IPS-15b (cell line): ENCODE results near the gene ZFP90.

ENCODE experiments used
- H3K27me3 ChIP-seq: one replicate; pipeline ENCODE4 v1.6.1; 2013; ENCODE audit warnings: low read length; ENCODE audit not compliant: control insufficient read depth, insufficient read depth
- H3K36me3 ChIP-seq: one replicate; pipeline ENCODE4 v1.6.1; 2013; ENCODE audit warnings: low read length; ENCODE audit not compliant: control insufficient read depth, insufficient read depth
- H3K4me1 ChIP-seq: one replicate; pipeline ENCODE4 v1.6.1; 2013; ENCODE audit warnings: mild to moderate bottlenecking, low read length; ENCODE audit not compliant: control insufficient read depth, insufficient read depth
- H3K4me3 ChIP-seq: one replicate; pipeline ENCODE4 v1.5.1; 2013; ENCODE audit warnings: low read depth, low read length
- H3K9ac ChIP-seq: one replicate; pipeline ENCODE4 v1.6.1; 2013; ENCODE audit warnings: low read depth, mild to moderate bottlenecking, low read length
- H3K9me3 ChIP-seq: one replicate; pipeline ENCODE4 v1.6.1; 2013; ENCODE audit warnings: mild to moderate bottlenecking, low read length; ENCODE audit not compliant: control insufficient read depth, insufficient read depth

The ZFP90 gene

DNA sequence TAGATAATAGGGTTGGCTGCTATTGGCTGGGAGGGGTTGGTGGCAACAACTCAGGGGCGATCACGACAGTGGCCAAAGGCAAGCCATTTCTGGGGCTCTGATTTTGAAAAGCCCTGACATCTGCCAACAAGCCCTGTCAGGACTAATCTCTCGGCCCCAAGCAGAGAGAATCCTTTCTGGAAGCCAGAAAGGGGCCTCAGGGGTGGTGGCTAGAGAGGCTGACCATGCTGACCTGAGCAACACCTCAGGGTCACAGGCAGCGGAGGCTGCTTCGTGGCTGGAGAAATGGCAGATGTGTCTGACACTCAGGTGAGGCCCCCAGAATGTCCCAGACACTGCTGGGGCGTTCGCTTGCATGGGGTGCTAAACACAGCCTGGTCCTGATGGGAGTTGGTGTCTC, 35.0 kb upstream of the ZFP90 start:
- H3K9ac ChIP-seq: no peak overlapping the region
- no peaks in the 10 kb centered on the region for H3K36me3 ChIP-seq
- no peaks in the 10 kb centered on the region for H3K9me3 ChIP-seq
- H3K4me3 ChIP-seq: no peak overlapping the region
- H3K4me1 ChIP-seq: no peaks in the 10 kb centered on the region
- H3K27me3 ChIP-seq: no peaks in the 10 kb centered on the region

DNA sequence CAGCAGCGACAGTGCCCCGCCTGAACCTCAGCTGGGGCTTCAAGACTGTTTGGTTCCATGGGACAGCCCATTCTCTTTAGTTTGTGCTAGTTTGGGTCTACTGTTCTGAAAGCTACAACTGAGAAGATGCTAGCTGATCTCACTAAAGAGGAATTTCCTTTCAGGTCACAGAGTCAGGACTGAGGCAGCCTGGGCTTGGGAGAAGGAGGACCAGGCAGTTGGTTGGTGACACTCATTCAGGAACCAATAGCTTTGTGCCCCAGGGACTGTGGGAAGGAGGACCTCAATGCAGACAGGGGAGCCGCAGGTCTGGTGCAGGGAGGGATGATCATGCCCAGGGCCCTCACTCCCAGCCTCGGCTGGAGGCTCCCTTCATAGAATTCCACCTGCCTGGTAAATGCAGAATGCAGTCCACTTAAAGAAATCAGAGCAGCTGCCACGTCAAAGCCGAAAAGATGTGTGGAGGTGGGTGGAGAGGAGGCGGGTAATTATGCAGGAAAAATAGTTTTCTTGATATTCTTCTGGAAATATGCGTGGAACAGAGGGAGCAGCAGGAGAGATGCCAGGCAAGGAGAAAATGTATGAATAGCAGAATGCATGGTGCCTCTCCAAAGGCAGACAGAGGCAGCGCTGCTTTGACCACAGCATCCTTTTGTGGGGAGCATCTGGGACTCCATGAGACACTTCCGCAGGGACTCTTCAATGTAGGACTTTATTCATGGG, 32.6 kb upstream of the ZFP90 start:
- H3K27me3 ChIP-seq: peaks cover 6% of the 10 kb centered on the region
- no peaks in the 10 kb centered on the region for H3K9me3 ChIP-seq
- no peaks in the 10 kb centered on the region for H3K4me1 ChIP-seq

DNA sequence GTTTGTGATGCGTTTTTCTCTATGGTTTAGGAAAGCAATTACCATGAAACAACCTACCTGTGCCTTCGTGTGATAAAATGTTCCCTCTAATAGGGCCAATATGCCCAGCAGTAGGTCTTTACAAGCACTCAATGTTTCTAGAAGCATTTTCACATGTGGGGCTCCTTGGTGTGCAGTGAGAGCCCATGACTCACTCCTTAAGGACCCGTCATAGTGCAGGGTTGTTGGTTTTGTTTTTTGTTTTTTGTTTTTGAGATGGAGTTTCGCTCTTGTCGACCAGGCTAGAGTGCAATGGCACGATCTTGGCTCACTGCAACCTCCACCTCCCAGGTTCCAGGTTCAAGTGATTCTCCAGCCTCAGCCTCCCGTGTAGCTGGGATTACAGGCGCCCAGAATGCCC, 31.1 kb upstream of the ZFP90 start:
- Histone ChIP-seq H3K9me3 (no peaks in the 10 kb centered on the region), H3K4me1 (no peaks in the 10 kb centered on the region), H3K27me3 (peaks cover 6% of the 10 kb centered on the region), H3K9ac (no peak overlapping the region), H3K36me3 (no peaks in the 10 kb centered on the region), H3K4me3 (no peak overlapping the region)

More for the DNA sequence above, 32.6 kb upstream of the ZFP90 start:
- Histone ChIP-seq H3K36me3 (no peaks in the 10 kb centered on the region), H3K9ac (no peak overlapping the region), H3K4me3 (no peak overlapping the region)

DNA sequence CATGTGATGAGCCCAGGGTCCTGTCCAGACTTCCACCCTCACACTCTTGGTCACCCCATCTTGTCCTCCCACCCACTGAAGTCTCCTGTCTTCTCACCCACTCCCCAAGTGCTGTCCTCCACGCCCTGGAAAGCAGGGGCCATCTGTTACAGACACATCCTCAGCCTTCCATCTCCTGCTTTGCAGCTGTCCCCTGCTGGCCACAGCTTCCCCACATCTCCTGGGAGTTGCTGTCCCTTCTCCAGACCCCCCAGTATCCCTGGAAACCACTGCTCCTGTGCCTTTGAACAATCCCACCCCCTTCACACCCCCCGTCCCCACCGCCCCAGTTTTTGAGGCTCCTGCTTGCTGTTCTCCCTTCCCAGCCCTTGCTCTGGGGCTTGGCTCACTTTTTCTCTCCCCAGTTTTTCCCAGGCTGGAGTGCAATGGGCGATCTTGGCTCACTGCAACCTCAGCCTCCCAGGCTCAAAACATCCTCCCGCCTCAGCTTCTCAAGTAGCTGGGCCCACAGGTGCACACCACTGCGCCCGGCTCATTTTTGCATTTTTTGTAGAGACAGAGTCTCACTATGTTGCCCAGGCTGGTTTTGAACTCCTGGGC, 30.4 kb upstream of the ZFP90 start:
- no peaks in the 10 kb centered on the region for H3K36me3 ChIP-seq
- no peak overlapping the region for H3K9ac ChIP-seq
- no peaks in the 10 kb centered on the region for H3K9me3 ChIP-seq
- peaks cover 6% of the 10 kb centered on the region for H3K27me3 ChIP-seq
- H3K4me1 ChIP-seq: no peaks in the 10 kb centered on the region
- no peak overlapping the region for H3K4me3 ChIP-seq

DNA sequence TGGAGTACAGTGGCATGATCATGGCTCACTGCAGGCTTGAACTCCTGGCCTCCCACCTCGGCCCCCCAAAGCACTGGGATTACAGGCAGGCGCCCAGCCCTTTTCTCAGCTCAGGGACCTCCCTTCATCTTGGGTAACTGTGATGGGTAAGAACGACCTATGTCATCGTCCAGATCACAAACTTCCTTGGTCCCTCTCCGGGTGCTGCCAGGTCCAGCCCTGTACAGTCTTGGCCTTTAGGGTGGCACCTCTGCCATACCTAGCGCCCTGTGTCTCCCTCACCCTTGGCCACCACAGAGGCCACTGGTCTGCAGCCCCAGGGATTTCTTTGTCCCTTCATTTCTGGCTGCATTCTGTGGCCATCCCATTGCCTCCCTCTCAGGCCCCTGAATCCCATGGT, 29.7 kb upstream of the ZFP90 start:
- H3K4me3 ChIP-seq: no peak overlapping the region

DNA sequence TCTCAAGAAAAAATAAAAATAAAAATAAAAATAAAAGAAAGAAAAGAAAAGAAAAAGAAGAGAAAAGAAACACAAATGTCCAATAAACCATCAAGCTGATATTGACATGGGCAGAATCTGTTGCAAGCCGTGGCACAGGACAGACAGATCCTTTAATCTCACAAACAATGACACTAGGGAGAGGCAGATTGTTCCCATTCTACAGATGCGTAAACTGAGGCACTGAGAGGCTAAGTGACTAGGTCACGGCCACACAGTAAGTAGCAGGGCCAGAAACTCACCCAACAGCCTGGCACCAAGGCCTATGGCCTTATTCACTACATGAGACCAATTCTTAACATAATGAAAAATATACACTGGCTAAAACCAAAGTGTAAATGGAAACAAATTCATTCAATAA, 28.3 kb upstream of the ZFP90 start:
- H3K4me1 ChIP-seq: no peaks in the 10 kb centered on the region
- H3K9me3 ChIP-seq: no peaks in the 10 kb centered on the region
- no peaks in the 10 kb centered on the region for H3K36me3 ChIP-seq
- peaks cover 6% of the 10 kb centered on the region for H3K27me3 ChIP-seq
- no peak overlapping the region for H3K9ac ChIP-seq
- H3K4me3 ChIP-seq: no peak overlapping the region

More for the DNA sequence above, 29.7 kb upstream of the ZFP90 start:
- Histone ChIP-seq H3K27me3 (peaks cover 6% of the 10 kb centered on the region), H3K36me3 (no peaks in the 10 kb centered on the region), H3K9me3 (no peaks in the 10 kb centered on the region), H3K9ac (no peak overlapping the region), H3K4me1 (no peaks in the 10 kb centered on the region)

DNA sequence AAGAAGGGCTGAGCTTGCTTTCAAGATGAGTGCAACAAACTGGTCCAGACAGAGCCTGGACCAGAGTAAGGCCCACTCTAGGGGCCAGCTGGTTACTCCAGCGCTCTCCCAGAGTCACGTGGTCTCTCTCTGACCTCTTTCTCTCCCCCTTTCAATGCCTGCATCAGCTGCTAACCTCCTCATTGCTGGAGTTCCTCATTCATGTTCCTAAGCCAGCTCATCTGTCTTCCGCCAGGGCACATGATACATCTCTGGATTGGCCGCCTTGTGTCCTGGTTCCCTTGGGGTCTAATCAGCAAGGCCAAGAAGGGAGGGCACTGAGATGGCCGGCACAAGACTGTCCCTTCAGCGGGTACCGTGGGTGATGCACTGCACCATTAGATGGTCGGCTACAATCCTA, 26.9 kb upstream of the ZFP90 start:
- Histone ChIP-seq H3K4me3 (no peak overlapping the region), H3K27me3 (peaks cover 6% of the 10 kb centered on the region), H3K36me3 (no peaks in the 10 kb centered on the region), H3K4me1 (no peaks in the 10 kb centered on the region), H3K9ac (no peak overlapping the region), H3K9me3 (no peaks in the 10 kb centered on the region)

DNA sequence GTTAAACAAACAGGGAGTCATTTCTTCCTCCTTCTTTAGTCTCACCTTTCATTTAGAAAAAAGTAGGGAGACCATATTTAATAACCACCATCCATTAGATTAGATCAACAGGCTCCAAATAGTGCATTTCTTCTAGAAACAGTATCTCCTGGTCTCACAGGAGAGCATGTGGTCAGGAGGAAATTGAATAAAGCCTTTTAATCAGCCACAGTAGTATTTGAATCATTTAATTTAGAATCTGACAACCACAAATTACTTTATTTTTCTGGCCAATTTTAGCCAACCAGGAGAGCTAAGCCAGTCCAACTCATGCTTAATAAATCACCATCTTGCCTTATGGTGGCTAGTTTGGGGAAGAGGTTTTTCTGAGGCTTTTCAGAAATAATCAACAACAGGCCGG, 26.3 kb upstream of the ZFP90 start:
- Histone ChIP-seq H3K9ac (no peak overlapping the region), H3K36me3 (no peaks in the 10 kb centered on the region), H3K9me3 (no peaks in the 10 kb centered on the region), H3K4me1 (no peaks in the 10 kb centered on the region), H3K27me3 (peaks cover 6% of the 10 kb centered on the region), H3K4me3 (no peak overlapping the region)

DNA sequence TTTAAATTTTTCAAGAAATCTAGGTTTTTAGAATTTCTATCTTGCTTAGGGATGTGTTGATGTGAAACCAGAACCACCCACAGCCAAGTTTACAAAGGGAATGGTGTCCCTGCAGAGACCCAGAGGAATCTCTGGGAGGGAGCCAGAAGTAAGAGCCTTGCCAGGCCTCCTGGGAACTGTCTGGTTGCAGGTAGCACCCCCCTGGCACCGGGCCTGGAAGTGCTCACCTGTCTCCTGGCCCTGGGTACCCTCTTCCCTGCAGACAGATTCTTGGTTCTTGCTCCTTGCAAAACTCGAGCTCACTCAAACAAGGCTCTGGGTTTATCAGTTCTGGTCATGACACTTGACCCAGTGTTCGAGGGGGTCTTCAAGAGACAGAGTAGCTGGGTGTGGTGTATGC, 24.6 kb upstream of the ZFP90 start:
- Histone ChIP-seq H3K9ac (no peak overlapping the region), H3K27me3 (peaks cover 4% of the 10 kb centered on the region), H3K4me1 (no peaks in the 10 kb centered on the region), H3K9me3 (no peaks in the 10 kb centered on the region), H3K36me3 (no peaks in the 10 kb centered on the region), H3K4me3 (no peak overlapping the region)

DNA sequence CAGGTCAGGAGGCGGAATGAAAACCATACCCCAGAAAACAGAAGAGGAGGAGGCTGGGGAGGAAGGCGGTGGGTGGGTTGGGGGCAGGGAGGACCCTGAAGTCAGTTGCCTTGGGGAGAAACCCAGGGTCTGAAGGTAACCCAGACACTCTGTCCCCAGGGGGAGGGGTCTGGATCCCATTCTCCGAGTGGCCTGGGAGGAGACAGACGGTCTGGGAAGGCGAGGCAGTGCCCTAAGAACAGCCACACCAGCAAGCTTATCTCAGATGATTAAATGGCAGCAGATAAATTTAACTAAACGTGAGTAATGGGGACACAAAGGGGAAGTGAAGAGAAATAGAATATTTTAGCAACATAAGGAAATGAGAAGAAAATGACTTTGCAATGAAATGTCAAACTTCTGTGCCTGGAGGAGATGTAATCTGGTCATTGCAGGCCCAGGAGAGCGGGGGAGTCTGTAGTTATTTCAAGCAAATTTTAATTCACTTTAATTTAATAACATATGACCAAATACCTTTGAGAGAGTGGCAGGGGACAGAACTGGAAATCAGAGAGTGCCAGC, 21.4 kb upstream of the ZFP90 start:
- Histone ChIP-seq H3K36me3 (no peaks in the 10 kb centered on the region), H3K9ac (no peak overlapping the region), H3K4me3 (no peak overlapping the region), H3K9me3 (no peaks in the 10 kb centered on the region), H3K4me1 (no peaks in the 10 kb centered on the region), H3K27me3 (peaks cover 3% of the 10 kb centered on the region)

DNA sequence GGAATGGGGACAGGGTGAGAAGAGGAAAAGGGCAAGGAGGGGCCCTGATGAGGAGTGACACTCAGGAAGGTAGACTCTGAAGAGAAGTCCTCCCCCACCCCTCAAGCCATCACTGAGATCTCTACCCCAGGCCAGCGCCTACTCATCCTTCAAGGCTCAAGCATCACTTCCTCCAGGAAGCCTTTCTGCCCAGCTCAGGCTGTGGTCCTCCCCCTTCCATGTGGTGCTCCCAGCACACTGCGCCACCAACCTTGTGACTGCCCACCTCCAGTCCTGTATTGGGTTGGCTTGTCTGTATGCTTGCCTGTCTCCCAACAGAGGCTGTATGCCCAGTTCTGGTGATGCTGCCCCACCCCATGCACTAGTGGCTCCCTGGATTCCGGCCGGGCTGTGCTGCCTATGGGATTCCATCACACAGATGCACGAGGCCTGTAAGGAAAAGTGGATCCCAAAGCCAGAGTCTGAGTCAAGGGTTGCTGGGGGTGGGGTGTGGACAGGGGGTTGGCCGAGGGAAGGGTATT, 19.8 kb upstream of the ZFP90 start:
- Histone ChIP-seq H3K36me3 (no peaks in the 10 kb centered on the region), H3K9me3 (no peaks in the 10 kb centered on the region), H3K4me3 (no peak overlapping the region), H3K27me3 (peaks cover 3% of the 10 kb centered on the region), H3K4me1 (no peaks in the 10 kb centered on the region), H3K9ac (no peak overlapping the region)

DNA sequence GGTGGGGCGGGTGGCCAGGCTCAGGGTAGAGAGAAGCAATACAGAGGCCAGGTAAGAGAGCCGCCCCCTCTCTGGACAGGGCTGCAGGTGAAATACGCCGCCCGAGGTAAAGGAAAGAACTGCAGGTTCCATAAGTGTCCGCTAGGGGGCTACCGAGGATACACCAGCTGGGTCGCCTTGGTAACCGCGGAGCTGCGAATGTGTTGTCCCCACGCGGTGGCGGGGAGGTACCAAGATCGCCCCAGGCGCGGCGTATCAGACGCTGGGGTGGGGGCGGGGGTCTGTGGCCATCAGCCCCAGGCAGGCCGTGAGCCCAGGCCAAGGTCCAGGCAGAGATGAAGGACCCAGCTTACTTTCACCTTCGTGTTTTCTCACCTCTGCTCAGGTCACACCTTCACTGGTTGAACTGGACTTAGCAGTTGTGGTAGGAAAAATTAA, 18.4 kb upstream of the ZFP90 start:
- Histone ChIP-seq H3K36me3 (no peaks in the 10 kb centered on the region), H3K27me3 (peaks cover 3% of the 10 kb centered on the region), H3K9me3 (no peaks in the 10 kb centered on the region), H3K4me1 (no peaks in the 10 kb centered on the region), H3K9ac (no peak overlapping the region), H3K4me3 (no peak overlapping the region)
